Stimulated activated CD8-positive, alpha-beta memory T cell treated with anti-CD3 and anti-CD28 coated beads, Interleukin-12 subunit alpha, Interleukin-12 subunit beta, amount 100 ng/mL, for 24 hours (primary cell): ENCODE measurements around the gene GEN1.

Experiments used
- DNase-seq: peaks from one replicate; pipeline ENCODE4 v3.0.0-alpha.2; 2020; ENCODE audit errors: extremely low read depth

Gene GEN1

DNA sequence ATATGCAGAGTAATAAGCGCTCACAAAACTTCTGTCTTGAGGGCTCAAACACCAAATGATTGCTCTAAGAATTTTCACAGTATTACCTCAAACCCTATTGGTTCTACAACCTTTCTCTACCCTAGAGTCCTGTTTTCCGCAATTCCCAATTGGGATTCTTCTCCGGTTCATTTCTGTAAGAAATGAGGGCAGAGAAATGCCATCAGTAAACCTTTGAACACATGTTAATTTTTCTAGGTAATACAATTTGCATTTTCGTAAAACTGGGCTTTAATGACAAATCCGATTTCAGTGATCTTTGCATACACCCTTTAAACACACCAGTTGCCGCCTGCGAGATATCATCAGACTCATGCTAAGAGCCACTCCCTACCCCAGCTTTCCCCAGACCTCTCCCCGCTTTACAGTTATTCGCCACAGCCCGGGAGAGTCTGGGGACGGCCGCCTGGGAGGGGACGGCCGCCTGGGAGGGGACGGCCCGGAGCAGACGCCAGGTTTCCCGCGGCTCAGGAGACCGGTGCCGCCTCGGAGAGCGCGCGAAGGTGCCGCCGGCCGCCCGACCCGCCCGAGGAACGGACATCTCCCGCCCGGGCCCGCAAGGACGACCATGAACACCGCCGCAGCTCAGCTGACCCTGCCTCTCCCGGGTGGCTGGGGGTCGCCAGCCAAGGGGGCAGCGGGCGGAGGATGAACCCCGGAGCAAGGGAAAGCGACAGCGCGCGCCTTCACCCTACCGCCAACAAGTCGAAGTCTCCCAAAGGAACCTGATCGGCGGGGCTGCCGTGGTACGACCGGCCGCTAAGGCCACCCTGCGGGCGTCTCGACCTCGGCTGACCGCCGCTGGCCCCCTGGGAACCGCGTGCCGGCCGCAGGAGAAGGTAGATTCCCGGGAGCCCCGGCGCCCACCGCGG, 791 bp upstream of the GEN1 start:
- DNase-seq: no peak

DNA sequence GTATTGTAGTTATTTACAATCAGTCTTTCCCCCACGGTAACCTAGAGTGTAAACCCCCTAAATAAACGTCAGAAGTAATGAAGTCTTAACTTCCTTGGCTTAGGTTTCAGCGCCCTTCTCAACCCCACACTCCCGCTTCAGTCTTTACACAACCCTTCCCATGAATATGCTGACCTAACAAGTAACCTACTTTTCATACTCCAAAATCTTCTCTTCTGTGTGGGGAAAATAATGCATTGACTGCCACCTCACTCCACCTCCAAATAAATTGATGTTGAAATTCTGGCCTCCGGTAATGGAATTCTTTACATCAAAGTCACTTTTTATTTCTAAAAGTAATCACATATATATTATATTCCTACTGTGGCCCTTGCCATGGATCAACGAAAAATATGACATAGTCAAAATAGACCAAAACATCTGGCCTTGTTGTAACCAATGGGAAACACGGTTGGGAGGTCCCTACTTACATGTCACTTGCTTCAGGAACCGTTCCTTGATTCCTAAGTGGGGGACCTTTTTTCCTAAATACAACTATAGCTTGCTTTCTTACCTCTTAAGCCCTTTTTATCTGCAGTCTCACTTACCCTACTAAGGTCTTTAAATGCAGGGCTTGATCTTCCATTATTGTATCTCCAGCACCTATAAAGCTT, 961 bp downstream of the GEN1 start:
- DNase-seq: no peak

GRCh38 chr2:17756668-17757067, 2.7 kb downstream of the GEN1 start:
- DNase-seq: no peak

DNA sequence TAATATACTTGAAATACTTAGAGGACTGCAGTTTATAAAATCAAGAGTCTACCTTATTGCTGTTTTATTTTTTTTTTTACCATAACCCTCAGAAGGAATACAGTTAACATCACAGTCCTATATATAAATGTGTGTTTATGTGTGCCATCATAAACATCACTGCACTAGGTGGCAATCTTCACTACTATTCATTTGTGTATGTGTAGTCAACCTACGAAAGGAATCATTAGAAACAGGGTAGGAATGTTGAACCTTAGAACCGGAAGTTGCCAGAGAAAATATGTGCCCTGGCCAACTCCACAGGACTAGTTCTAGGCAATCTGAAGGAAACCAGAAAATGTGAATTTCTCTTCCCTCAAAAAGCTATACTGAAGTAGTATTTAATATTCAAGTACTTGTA, 3.4 kb downstream of the GEN1 start:
- no peak for DNase-seq

- no peak for DNase-seq
Observed at GRCh38 chr2:17758118-17758517, 4.2 kb downstream of the GEN1 start.

DNA sequence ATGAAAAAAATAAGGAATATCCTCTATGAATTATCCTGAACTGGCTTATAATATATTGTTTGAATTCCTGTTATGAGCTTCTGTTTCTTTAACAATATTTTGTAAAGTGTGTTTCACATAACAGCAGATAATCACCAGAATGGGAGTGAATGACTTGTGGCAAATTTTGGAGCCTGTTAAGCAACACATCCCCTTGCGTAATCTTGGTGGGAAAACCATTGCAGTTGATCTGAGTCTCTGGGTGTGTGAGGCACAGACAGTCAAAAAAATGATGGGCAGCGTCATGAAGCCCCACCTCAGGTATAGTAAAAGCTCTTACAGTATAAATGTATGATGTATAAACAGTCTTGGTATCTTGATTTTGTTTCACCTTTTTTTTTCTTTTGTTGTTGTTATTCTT, 5.9 kb downstream of the GEN1 start:
- no peak for DNase-seq

DNA sequence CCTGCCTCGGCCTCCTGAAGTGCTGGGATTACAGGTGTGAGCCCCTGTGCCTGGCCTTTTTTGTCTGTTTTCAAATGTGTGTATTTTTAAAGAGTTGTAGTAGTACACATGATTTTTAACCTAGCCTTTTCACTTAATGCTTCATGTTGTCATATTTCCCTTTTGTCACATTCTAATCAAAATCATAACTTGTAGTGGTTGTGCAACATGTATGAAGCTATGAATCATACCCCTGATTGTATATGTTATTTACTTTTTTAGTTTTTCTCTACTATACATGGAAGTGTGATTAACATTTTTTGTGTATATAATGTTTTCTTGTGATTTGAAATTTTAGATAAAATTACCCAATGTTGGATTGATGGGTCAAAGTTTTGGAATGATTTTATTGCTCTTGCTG, 8.5 kb downstream of the GEN1 start:
- DNase-seq: no peak

- no peak for DNase-seq
Observed at GRCh38 chr2:17763641-17764333, 9.8 kb downstream of the GEN1 start.

- DNase-seq: no peak
Observed at GRCh38 chr2:17765398-17765797, 11.5 kb downstream of the GEN1 start.

DNA sequence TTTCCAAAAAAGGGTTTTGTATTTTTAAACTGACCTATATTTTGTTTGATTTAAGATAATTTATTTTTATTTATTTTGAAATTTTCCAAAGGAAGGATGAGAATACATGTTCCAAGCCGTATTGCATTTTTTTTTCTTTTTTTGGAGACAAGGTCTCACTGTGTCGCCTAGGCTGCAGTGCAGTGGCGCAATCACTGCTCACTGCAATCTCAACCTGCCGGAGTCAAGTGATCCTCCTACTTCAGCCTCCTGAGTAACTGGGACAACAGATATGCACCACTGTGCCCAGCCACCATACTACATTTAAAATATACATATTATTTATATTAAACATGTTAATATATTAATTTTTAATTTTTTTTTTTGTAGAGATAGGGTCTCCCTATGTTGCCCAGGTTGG, 15.0 kb downstream of the GEN1 start:
- DNase-seq: no peak

DNA sequence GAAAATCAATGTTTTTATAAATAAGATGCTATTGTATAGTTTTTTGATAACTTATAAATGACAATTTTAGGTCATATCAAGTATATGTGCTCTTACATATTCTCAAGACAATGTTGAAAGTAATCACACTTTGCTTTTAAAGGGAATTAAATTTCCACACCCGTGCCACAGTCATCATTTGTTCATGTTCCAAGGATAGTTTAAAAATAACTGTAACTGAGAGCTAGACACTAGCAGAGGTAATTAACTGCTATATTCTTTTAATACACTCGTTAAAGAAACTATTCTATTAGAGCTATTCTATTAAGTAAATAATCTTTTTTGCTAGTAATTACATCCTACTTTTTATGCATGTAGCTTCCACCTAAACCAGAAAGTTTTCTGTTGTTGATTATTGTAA, 18.0 kb downstream of the GEN1 start:
- no peak for DNase-seq

DNA sequence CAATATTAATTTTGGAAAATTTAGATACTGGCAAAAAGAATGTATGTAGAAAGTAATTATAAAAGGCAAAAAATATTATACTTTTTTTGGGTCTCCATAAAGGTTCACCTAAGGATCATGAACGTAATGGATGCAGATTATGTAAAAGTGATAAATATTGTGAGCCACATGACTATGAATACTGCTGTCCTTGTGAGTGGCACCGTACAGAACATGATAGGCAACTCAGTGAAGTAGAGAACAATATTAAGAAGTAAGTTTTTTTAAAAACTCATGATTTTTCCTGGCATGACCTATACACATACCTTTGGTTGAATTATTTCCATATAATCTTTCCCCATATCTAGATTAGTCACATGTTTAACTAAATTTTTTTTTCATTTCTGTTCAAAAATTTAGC, 18.6 kb downstream of the GEN1 start:
- no peak for DNase-seq

GRCh38 chr2:17780546-17780945, 26.6 kb downstream of the GEN1 start:
- no peak for DNase-seq

DNA sequence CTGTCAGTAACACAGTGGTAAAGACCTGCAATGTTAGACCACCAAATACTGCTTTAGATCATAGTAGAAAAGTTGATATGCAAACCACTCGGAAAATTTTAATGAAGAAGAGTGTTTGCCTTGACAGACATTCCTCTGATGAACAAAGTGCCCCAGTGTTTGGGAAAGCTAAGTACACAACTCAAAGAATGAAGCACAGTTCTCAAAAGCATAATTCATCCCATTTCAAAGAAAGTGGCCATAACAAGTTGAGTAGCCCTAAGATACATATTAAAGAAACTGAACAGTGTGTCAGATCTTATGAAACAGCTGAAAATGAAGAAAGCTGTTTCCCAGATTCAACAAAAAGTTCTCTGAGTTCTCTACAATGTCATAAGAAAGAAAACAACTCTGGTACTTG, 27.5 kb downstream of the GEN1 start:
- no peak for DNase-seq

GRCh38 chr2:17786727-17787126, 32.8 kb downstream of the GEN1 start:
- no peak for DNase-seq

DNA sequence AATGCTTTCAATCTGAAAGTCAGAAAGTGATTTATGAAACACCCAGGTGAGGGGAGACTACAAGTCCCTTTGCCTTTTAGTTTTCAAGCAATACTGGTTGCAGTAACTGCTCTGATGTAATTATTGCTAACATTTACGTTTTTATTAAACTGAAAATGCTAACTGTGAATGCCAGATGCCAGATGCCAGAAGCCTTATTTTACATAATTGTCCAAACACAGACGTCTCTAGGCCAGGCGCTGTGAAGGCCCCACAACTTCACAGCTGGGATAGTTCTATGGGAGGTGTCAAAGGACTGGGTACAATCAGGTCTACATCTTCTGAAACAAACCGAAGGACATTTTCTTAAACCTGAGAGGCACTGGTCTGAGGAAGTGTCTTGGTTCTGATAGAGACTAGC, 34.8 kb downstream of the GEN1 start:
- DNase-seq: no peak

DNA sequence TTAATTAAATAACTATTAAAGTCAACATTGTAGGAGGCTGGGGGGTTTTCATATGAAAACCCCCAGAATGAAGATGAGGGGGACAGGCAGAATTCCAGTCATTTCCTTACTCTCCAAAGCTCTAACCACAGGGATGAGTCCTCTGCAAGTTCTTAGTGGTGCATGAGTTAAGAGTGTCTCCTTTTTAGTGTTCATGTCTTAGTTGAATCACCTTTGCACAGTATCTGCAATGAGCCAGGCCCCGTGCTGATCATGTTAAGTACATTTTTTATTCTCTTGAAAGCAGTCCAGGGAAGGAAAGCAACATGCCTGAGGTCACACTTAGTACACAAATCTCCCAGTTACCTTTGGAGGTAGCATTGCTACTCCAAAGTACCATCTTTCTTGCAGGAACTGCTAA, 36.6 kb downstream of the GEN1 start:
- no peak for DNase-seq

DNA sequence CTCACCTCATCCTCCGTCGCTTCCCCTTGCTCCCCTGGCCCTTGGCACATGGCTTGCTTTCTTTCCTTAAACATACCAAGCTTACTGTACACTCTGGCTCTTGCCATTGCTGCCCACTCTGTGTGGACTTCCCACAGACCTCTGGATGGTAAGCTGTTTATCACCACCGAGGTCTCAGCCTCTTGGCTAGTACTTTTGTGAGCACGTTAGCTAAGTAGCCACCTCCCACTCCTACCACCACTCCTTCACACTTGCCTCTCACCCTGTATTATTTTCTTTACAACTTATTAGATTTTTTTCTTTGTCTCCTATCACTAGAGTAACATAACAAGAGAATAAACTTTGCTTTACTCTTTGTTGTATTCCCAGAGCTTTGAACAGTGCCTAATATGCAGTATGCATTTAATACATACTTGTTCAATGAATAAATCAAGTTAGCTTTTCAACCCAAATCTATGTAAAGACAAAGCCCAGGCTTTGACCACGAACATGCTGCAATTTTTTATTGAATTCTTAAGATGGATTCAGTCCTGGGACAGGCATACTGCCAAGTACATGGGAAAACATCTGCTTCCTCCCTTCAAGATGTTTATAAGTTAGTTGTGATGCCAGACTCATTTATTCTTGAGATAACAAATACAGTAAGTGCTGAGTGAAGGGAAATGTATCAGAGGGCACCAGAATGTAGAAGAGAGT, 37.3 kb downstream of the GEN1 start:
- no peak for DNase-seq

GRCh38 chr2:17791817-17792130, 37.8 kb downstream of the GEN1 start:
- no peak for DNase-seq

- DNase-seq: no peak
Observed at GRCh38 chr2:17792515-17792914, 38.6 kb downstream of the GEN1 start.

DNA sequence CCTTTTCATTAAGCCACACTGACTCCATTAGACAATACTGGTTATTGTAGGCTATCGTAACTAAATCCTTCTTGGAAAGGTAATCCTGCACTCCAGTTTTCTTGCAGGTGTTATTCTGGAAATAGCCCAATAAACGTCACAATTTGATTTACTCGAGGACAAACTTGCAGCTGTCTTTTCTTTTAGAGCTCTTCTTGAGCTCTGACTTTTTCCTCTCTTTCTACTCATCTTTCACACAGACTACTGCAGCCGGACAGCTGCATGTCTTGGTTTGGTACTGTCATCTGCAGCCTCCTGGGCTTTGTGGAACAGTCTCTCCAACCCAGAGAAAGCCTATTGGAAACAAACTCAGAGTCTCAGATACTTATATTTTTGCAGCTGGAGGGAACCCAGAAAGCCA, 39.4 kb downstream of the GEN1 start:
- no peak for DNase-seq

DNA sequence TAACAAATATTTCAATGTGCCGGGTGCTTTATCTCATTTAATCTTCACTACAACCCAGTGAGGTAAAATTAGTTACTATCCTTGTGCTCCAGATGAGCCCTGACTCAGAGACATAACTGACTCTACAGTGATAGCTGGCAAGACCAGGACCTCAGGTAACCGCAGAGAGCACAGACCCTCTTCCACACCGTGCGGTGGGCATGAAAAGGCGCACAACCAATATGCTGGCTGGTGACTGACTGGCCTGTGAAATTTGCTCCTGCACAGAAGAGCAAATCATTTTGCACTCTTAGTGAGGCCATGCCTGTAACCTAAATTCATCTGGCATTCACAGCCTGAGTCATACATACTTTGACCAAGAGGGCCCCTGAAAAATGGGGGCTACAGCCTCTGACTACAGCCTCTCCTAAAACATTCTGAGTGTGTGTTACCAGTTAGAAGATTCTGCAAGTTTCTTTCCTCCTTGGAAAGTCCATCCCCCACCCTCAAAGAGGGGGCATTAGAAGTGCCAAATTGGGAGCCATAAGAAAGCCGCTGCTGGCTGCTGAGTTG, 39.9 kb downstream of the GEN1 start:
- no peak for DNase-seq
